T-cell (primary cell): ENCODE data around the gene NAA60. TPM values are rescaled to one million over a fixed set of nuclear protein-coding genes. Genes with fewer than 3 reads are reported as not detected.
A peak's percentile ranks its signal among the peaks of the same experiment; 100 is the strongest.

Source experiments
- ATAC-seq, 4 experiments: fragments of 200-7000 bp in 3 of 4; fragments of 150-1000 bp in 1 of 4; cut with Tn5 transposase; replicated peaks in 1 of 4; 1 replicate in 3 of 4; 2 replicates in 1 of 4; pipeline ENCODE4 v1.10.0; 2021; ENCODE audit warnings: moderate library complexity in 3 of 4, mild to moderate bottlenecking in 2 of 4, moderate number of reproducible peaks in 1 of 4
- CTCF ChIA-PET, 2 donors: fragments of 300-600 bp; sonication (Branson Sonifier 250); formaldehyde crosslinking; loops; one replicate each; lab custom pipeline; 2022; ENCODE audit warnings: antibody characterized with exemption in 2 of 2; lab: Charles Lee
- POLR2A ChIA-PET, 2 donors: fragments of 300-600 bp; sonication (Branson Sonifier 250); formaldehyde crosslinking; loops; one replicate each; lab custom pipeline; 2022; ENCODE audit warnings: antibody characterized with exemption in 2 of 2; lab: Charles Lee
- DNase-seq, 35 experiments: peaks; one replicate each; pipeline versions ENCODE4 v3.0.0 to v3.0.0-alpha.2; 2013 to 2023
- H3K27ac ChIP-seq: one replicate; pipeline ENCODE4 v1.5.1; 2013; ENCODE audit warnings: low read length
- H3K27me3 ChIP-seq, 2 experiments: replicated peaks in 1 of 2; 1 replicate in 1 of 2; 2 replicates in 1 of 2; pipeline versions ENCODE4 v1.6.1 to v1.7.0; 2013; ENCODE audit warnings: low read length in 1 of 2, mixed read lengths in 1 of 2; ENCODE audit not compliant: control insufficient read depth in 2 of 2, insufficient read depth in 2 of 2; ENCODE audit errors: extremely low read depth in 1 of 2
- H3K36me3 ChIP-seq, 2 donors: 1 replicate in 1 of 2; 2 replicates in 1 of 2; pipeline versions ENCODE4 v1.6.1 to v1.7.0; 2013; ENCODE audit warnings: low read length in 1 of 2; ENCODE audit not compliant: control insufficient read depth in 2 of 2, insufficient read depth in 1 of 2; ENCODE audit errors: extremely low read depth in 1 of 2
- H3K4me1 ChIP-seq, 2 experiments: 1 replicate in 1 of 2; 2 replicates in 1 of 2; pipeline versions ENCODE4 v1.6.1 to v1.7.0; 2013; ENCODE audit warnings: low read length in 2 of 2, mixed read lengths in 1 of 2; ENCODE audit not compliant: insufficient read depth in 2 of 2, control insufficient read depth in 1 of 2; ENCODE audit errors: extremely low read depth in 1 of 2
- H3K4me3 ChIP-seq, 2 donors: 1 replicate in 1 of 2; 2 replicates in 1 of 2; pipeline versions ENCODE4 v1.5.1 to v1.7.0; 2013; ENCODE audit warnings: mild to moderate bottlenecking in 2 of 2, low read length in 1 of 2, moderate library complexity in 1 of 2; ENCODE audit not compliant: control insufficient read depth in 1 of 2; ENCODE audit errors: extremely low read depth in 1 of 2
- H3K9me3 ChIP-seq: 2 replicates; pipeline ENCODE4 v1.7.0; 2013
- H3K27ac Mint-ChIP-seq, 2 donors: one replicate each; pipeline ENCODE4 v1.8.0; 2020 to 2021; ENCODE audit warnings: mild to moderate bottlenecking in 2 of 2, mixed read lengths in 2 of 2
- H3K27me3 Mint-ChIP-seq, 2 donors: one replicate each; pipeline ENCODE4 v1.8.0; 2021 to 2022; ENCODE audit warnings: mixed read lengths in 2 of 2
- H3K36me3 Mint-ChIP-seq: one replicate; pipeline ENCODE4 v1.8.0; 2021; ENCODE audit warnings: mixed read lengths
- H3K4me1 Mint-ChIP-seq, 3 donors: one replicate each; pipeline ENCODE4 v1.8.0; 2020 to 2022; ENCODE audit warnings: mixed read lengths in 3 of 3, mild to moderate bottlenecking in 1 of 3
- H3K4me3 Mint-ChIP-seq, 3 donors: one replicate each; pipeline ENCODE4 v1.8.0; 2020 to 2022; ENCODE audit warnings: mild to moderate bottlenecking in 3 of 3, mixed read lengths in 3 of 3, moderate library complexity in 3 of 3
- H3K9me3 Mint-ChIP-seq, 3 donors: one replicate each; pipeline ENCODE4 v1.8.0; 2020 to 2022; ENCODE audit warnings: mixed read lengths in 3 of 3
- WGBS: methylation state at CpG from one replicate; pipeline ENCODE4 v1.1.5; 2013; ENCODE audit warnings: missing lambda C conversion rate; ENCODE audit not compliant: insufficient coverage; 5-methylcytosine and 5-hydroxymethylcytosine counted together
- total RNA-seq, 35 experiments: library from RNA in 6 of 35; stranded (reverse) in 6 of 35; fragments of 120-200 nt in 1 of 35; gene quantifications; one replicate each; pipeline versions ENCODE4 v1.2.1 to v1.2.4 and lab custom pipeline; 2013 to 2026

NAA60 gene
- total RNA-seq (10 to 100 TPM; 40.9 to 67.6 (median 55.6) TPM), total RNA-seq (lab: John Stamatoyannopoulos, UW) (19.2 to 55.1 (median 33.9) reads per million in 29 experiments)
- total RNA-seq (2013), result 25.6 TPM

GRCh38 chr16:3443108-3444031 lies at the start of gene NAA60, which contains the start of gene ZNF597:
TSS of gene NAA60 (plus strand) at chr16:3443680. CDS start at chr16:3476228, 32,548 bp downstream.
TSS of gene ZNF597 (minus strand) at chr16:3443504. CDS start at chr16:3443153, 351 bp downstream.
- peaks cover 0 to 10% of the 10 kb centered on the region in 2 donors for H3K36me3 ChIP-seq
- peak; percentile 96 to 99 (median 98) for ATAC-seq
- peaks cover 2% of the 10 kb centered on the region for H3K9me3 ChIP-seq
- H3K27me3 Mint-ChIP-seq, result peaks cover 0 to 8% of the 10 kb centered on the region in 2 donors
- CTCF ChIA-PET, result interaction anchor here in 1 of 2 donors (0.6 to 1.6 kb wide), 5 partner anchors 14 to 293 kb away, joined by 4 to 6 read pairs (median 5); partner anchors contain the start of genes ZNF174 and ZSCAN32
- peaks cover 24% of the 10 kb centered on the region for H3K36me3 Mint-ChIP-seq
- WGBS, result 38% methylated on average over 61 of the region's 61 CpGs
- H3K9me3 Mint-ChIP-seq, result peaks cover 4 to 16% (median 8%) of the 10 kb centered on the region in 3 donors
- H3K4me3 Mint-ChIP-seq, result peak within 1 kb of the TSS; percentile 92 to 97 (median 97)
- peak within 1 kb of the TSS; percentile 54 to 75 for H3K4me3 ChIP-seq
- POLR2A ChIA-PET, result interaction anchor here (0.5 to 1.2 kb wide), 3 partner anchors 14 to 161 kb away, joined by 3 to 12 read pairs (median 4); partner anchors contain the start of gene ZNF263 (in 1 of the 2)
- DNase-seq, result peak; percentile 47 to 87 (median 73)
- peak within 1 kb of the TSS; percentile 94 to 95 for H3K27ac Mint-ChIP-seq
- peaks cover 5 to 13% of the 10 kb centered on the region in 2 experiments for H3K4me1 ChIP-seq
- peaks cover 25 to 43% (median 35%) of the 10 kb centered on the region in 3 donors for H3K4me1 Mint-ChIP-seq
- peak within 1 kb of the TSS; percentile 76 for H3K27ac ChIP-seq
- peaks cover 0 to 4% of the 10 kb centered on the region in 2 experiments for H3K27me3 ChIP-seq

DNA sequence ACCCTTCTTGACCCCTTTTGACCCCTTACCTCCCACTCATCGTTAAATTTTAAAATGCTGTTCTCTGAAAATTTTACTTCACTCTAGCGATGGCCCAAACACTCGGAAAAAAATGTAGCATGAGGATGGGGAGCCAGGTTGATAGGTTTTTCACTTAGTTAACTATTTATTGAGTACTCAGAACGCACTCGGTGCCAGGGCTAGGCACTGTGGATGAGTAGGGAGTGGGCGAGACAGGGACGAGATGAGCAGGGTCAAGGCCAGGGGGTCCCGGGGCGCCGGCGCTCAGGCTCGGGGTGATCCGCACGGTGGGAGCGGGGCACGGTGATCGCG lies 43.1 kb upstream of the NAA60 start:
- ChIA-PET POLR2A (interaction anchor here in 1 of 2 donors (0.6 kb wide), 2 partner anchors 329 to 367 kb away, joined by 3 read pairs; no protein-coding TSS in a partner anchor), CTCF (interaction anchor here in 1 of 2 donors (1.3 to 2.1 kb wide), 5 partner anchors 12 to 118 kb away, joined by 4 to 6 read pairs (median 4); partner anchors contain the start of genes NAA60 and ZNF597)
- Mint-ChIP-seq H3K9me3 (peaks cover 13 to 21% (median 19%) of the 10 kb centered on the region in 3 donors), H3K27ac (peak overlapping the region; percentile 75 to 82), H3K36me3 (peaks cover 51% of the 10 kb centered on the region), H3K4me1 (peaks cover 47 to 66% (median 58%) of the 10 kb centered on the region in 3 donors), H3K27me3 (no peaks in the 10 kb centered on the region), H3K4me3 (peak overlapping the region; percentile 82 to 94 (median 91))
- ATAC-seq (peak in 3 of 4 experiments; percentile 36 to 42 (median 39)), DNase-seq (peak in 1 of 35 experiments; percentile 4)
- Histone ChIP-seq H3K9me3 (peaks cover 8% of the 10 kb centered on the region), H3K27me3 (no peaks in the 10 kb centered on the region), H3K4me3 (peak overlapping the region; percentile 70 to 79), H3K27ac (peak overlapping the region; percentile 52), H3K36me3 (peaks cover 26 to 47% of the 10 kb centered on the region in 2 donors), H3K4me1 (peaks cover 11 to 47% of the 10 kb centered on the region in 2 experiments)
- WGBS, result 0% methylated on average over 15 of the region's 18 CpGs

GRCh38 chr16:3400779-3401688 lies 42.4 kb upstream of the NAA60 start, which contains the start of the genes ZNF174 and ZSCAN32:
TSS of gene ZNF174 (plus strand) at chr16:3401215. CDS start at chr16:3402005, 790 bp downstream.
TSS of gene ZSCAN32 (minus strand) at chr16:3401004. CDS start at chr16:3397557, 3,447 bp downstream.
- H3K27me3 ChIP-seq, result no peaks in the 10 kb centered on the region
- peak within 1 kb of the TSS; percentile 58 for H3K27ac ChIP-seq
- DNase-seq, result peak; percentile 96 to 100 (median 98)
- peak; percentile 97 to 98 (median 97) for ATAC-seq
- peaks cover 53% of the 10 kb centered on the region for H3K36me3 Mint-ChIP-seq
- CTCF ChIA-PET, result interaction anchor here in 1 of 2 donors (0.5 to 2.1 kb wide), 7 partner anchors 12 to 513 kb away, joined by 4 to 6 read pairs (median 4); partner anchors contain the start of genes NAA60 and ZNF597
- H3K4me3 Mint-ChIP-seq, result peak within 1 kb of the TSS; percentile 82 to 94 (median 91)
- H3K27me3 Mint-ChIP-seq, result no peaks in the 10 kb centered on the region
- POLR2A ChIA-PET, result interaction anchor here (0.6 to 0.7 kb wide), 4 partner anchors 160 to 368 kb away, joined by 3 read pairs; no protein-coding TSS in a partner anchor
- H3K36me3 ChIP-seq, result peaks cover 26 to 47% of the 10 kb centered on the region in 2 donors
- WGBS, result under 1% methylated on average over 94 of the region's 95 CpGs
- peaks cover 43 to 64% (median 54%) of the 10 kb centered on the region in 3 donors for H3K4me1 Mint-ChIP-seq
- peaks cover 8% of the 10 kb centered on the region for H3K9me3 ChIP-seq
- H3K9me3 Mint-ChIP-seq, result peaks cover 13 to 23% (median 19%) of the 10 kb centered on the region in 3 donors
- peaks cover 11 to 44% of the 10 kb centered on the region in 2 experiments for H3K4me1 ChIP-seq
- peak within 1 kb of the TSS; percentile 70 to 79 for H3K4me3 ChIP-seq
- peak within 1 kb of the TSS; percentile 87 to 90 for H3K27ac Mint-ChIP-seq

DNA sequence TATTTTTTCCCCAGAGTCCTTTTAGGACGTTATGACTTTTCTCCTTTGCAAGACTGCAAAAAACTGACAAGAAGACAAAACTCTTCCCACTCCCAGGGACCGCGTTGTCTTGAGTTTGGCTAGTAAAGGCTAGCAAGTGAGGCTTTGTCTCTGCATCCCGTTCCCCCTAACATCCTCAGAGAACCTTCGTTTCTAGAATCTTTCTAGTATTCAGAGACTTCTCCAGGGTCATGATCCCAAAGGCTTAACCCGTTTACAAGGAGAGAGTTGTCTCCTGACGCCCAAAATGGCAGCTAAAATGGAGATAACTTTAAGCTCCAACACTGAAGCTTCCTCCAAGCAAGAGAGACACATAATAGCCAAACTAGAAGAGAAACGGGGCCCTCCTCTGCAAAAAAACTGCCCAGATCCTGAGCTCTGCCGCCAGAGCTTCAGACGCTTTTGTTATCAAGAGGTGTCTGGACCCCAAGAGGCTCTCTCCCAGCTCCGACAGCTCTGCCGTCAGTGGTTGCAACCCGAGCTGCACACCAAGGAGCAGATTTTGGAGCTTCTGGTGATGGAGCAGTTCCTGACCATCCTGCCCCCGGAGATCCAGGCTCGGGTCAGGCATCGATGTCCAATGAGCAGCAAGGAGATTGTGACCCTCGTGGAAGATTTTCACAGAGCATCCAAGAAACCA lies 41.6 kb upstream of the NAA60 start:
- peaks cover 8% of the 10 kb centered on the region for H3K9me3 ChIP-seq
- Mint-ChIP-seq H3K4me3 (peak overlapping the region; percentile 82 to 94 (median 91)), H3K9me3 (peaks cover 11 to 22% (median 19%) of the 10 kb centered on the region in 3 donors), H3K36me3 (peaks cover 53% of the 10 kb centered on the region), H3K27ac (peak overlapping the region; percentile 83 to 84), H3K27me3 (no peaks in the 10 kb centered on the region), H3K4me1 (peaks cover 34 to 56% (median 47%) of the 10 kb centered on the region in 3 donors)
- H3K27ac ChIP-seq, result peak overlapping the region; percentile 58
- no peak for DNase-seq
- H3K27me3 ChIP-seq, result no peaks in the 10 kb centered on the region
- peak overlapping the region; percentile 70 to 79 for H3K4me3 ChIP-seq
- WGBS, result 69% methylated on average over 10 of the region's 17 CpGs
- no peak for ATAC-seq
- H3K36me3 ChIP-seq, result peaks cover 21 to 48% of the 10 kb centered on the region in 2 donors
- ChIA-PET CTCF (interaction anchor here in 1 of 2 donors (0.7 to 2.1 kb wide), 6 partner anchors 13 to 119 kb away, joined by 4 to 6 read pairs (median 5); partner anchors contain the start of genes NAA60 and ZNF597), POLR2A (interaction anchor here in 1 of 2 donors (0.6 kb wide), 1 partner anchor 327 kb away, joined by 3 read pairs; no protein-coding TSS in a partner anchor)
- peaks cover 11 to 41% of the 10 kb centered on the region in 2 experiments for H3K4me1 ChIP-seq
